Left ventricle myocardium superior (tissue), 1 donor: ENCODE results near the gene CKAP4. TPM values are rescaled to one million over a fixed set of nuclear protein-coding genes. Genes with fewer than 3 reads are reported as not detected.
A peak's percentile ranks its signal among the peaks of the same experiment; 100 is the strongest.

ENCODE experiments used
- ATAC-seq: fragments of 200-7000 bp; cut with Tn5 transposase; one replicate; pipeline ENCODE4 v1.9.1; 2020; ENCODE audit warnings: mild to moderate bottlenecking, moderate library complexity
- DNase-seq: peaks from one replicate; pipeline ENCODE4 v3.0.0-alpha.2; 2020
- intact Hi-C: fragments of 100-400 bp; cut with micrococcal nuclease; formaldehyde crosslinking; loops from one replicate; pipeline ENCODE4 v1.11.0; 2022
- total RNA-seq: library from RNA; stranded (reverse); fragmentation: NEBNext Ultra II Directional; extraction: Animal tissue kit (Norgen Biotek cat#: 25700); gene quantifications from one replicate; pipeline ENCODE4 v1.2.1, GENCODE V29; 2021
- donor health status: DM: no; HTN: yes; CAD: no; lungs with severe emphysema.

Gene CKAP4
- total RNA-seq, 1 donor from 2014 or later, result 37.5 TPM

DNA sequence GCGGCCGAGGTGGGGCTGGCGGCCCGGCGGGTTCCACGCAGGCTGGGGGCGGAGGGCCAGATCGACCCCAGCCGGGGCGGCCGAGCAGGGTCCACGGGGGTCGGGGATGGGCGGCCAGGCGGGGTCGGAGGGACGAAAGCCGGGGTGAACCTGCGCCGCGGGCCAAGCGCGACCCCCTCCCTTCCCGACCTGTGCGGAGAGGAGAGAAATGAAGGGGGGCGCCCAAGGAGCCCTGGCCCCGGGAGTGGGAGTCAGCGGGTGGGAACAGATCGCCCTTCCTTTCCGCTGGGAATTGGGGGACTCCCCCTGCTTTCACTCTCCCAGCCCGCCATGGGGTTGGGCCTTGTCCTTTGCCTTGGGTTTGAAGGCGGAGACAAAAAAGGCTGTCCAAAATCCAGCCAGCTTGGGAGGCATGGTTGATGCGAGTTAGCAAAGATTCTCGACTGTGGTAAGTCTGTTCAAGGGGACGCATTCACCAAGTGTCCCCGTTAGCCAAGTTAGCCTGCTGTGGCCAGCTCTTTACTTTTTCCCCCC is 559 bp upstream of the CKAP4 start:
- DNase-seq (peak; percentile 75), ATAC-seq (peak; percentile 55)
- intact Hi-C loops, result no loop called here

DNA sequence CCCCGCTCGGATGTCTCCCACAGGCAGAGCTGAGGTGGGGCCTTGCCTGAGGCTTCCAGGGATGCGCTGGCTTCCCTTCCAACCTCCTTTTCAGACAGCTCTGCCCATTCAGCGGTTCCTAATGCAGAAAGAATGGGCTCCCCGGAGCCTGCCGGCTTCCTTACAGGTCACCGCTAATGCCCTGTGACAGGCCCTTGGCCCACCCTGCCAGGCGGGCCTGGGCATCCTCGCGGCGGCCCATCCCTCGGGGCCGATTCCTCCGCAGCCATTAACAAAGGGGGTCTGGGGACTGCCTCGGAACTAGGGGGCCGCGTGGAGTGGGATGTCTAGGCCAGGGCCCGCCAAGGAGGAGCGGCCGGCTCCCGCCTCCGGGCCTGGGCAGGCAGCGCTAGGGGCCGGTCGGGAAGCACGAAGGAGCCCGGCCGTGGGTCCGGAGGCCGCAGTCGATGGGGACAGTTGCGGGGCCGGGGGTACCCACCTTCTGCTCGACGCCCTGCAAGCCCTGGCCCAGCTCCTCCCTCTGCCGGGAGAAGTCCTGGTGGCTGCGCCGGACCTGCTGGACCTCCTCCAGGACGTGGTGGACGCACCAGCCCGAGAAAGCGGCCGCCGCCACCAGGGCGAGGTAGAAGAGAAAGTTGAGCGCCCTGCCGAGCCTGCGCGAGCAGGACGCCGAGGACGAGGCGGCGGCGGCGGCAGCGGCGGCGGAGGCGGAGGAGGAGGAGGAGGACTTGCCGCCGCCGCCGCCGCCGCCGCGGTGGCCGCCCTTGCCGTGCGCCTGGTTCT is 738 bp downstream of the CKAP4 start:
- intact Hi-C loops, result no loop called here
- ATAC-seq (peak; percentile 43), DNase-seq (peak; percentile 86)

DNA sequence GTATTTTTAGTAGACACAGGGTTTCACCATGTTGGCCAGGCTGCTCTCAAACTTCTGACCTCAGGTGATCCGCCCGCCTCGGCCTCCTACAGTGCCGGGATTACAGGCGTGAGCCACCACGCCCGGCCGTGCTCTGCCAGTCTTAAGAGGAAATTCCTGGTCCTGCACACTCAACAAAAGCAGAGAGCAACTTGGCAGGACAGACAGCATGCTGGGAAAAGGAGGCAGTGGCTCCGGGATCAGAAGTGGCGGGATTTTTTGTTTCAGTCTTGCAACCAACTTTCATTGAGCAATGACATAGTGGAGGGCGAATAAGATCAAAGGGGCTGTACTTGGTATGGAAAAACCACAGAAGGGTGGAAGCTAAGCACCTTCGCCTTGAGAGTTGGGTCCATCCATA is 2.1 kb downstream of the CKAP4 start:
- DNase-seq (no peak), ATAC-seq (no peak)
- intact Hi-C loops, result no loop called here

DNA sequence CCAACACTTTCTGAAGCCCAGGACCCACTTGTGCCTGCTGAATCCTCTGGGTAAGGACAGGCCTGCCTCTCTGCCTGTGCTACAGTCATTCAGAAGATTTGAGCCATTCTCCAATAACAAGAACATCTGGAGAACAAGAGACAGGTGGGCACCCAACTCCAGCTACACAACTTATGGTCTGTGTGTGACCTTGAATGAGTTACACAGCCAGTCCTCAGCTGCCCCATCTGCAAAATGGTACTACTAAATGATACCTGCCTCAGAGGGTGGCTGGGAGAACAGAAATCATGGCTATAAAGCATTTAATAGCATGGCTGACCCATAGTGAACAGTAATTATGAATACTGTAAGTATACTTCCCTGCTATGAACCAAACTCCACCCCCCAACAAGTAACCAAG is 4.2 kb downstream of the CKAP4 start:
- no peak for ATAC-seq
- DNase-seq, result no peak
- intact Hi-C loops, result no loop called here

DNA sequence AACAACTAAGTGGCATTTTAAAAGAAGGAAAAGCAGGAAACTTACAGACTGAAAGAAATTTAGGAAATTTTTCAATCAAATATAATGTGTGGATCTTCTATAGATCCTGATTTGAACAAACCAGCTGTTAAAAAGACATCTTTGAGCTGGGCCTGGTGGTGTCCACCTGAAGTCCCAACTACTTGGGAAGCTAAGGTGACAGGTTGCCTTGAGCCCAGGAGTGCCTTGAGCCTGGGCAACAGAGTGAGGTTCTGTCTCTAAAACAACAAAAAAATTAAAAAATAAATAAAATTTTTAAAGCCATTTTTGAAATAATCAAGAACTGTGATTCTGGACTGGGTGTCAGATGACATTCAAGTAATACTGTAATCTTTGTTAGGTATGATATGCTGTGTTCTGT is 7.0 kb downstream of the CKAP4 start:
- intact Hi-C loops, result no loop called here
- no peak for DNase-seq

DNA sequence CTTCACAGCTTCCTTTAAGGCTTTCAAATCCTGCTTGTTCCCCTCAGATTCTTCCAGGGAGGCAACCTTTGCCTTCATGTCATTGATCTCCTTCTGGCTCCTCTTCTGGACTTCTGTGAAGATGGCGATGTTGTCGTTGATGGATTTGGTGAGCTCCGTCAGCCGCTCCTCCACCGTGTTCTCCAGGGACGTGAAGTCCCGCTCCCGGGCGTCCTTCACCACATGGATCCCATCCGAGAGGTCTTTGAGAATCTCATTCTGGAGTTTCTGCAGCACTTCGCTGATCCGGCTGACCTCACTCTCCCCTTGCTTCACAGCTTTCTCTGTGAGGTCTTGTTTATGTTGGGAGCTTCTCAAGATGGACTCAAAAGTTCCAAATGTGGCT is 7.9 kb downstream of the CKAP4 start:
- intact Hi-C loops, result loop anchor here (10.0 kb wide), 1 partner anchor 105 kb away; no protein-coding TSS in a partner anchor
- DNase-seq (no peak), ATAC-seq (no peak)

More for the DNA sequence above, 7.0 kb downstream of the CKAP4 start:
- no peak for ATAC-seq

DNA sequence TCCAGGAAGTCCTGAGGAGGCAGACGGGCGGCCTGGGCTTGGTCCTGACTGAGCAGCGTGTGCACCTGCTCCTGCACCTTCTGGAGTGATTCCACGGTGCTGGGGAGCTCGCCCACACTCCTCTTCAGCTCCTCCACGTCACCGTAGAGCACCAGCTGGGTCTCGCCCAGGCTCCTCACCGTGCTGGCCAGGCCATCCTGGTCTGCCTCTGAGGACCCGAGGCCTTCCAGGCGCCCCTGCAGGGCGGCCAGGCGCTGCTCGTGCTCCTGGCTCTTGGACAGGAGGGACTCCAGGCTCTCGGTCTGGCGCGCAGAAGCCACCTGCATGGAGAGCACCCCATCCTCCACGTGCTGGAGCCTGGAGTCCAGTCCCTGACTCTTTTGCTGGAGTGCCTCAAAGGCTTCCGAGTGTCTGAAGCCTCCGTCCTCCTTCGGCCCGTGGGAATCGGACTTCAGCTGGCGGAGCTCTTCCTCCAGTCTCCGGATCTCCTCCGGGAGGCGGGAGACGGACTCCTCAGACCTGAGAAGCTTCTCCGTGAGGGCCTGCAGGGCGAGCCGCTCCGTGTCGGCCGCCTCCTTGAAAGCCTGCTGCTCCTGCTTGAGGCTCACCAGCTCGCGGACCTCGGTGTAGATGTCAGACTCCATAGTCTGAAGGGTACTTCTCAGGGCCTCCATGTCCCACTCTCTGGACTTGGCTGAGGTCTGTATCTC is 8.4 kb downstream of the CKAP4 start:
- intact Hi-C loops, result loop anchor here (10.0 kb wide), 1 partner anchor 105 kb away; no protein-coding TSS in a partner anchor
- ATAC-seq, result peak; percentile 13
- no peak for DNase-seq

DNA sequence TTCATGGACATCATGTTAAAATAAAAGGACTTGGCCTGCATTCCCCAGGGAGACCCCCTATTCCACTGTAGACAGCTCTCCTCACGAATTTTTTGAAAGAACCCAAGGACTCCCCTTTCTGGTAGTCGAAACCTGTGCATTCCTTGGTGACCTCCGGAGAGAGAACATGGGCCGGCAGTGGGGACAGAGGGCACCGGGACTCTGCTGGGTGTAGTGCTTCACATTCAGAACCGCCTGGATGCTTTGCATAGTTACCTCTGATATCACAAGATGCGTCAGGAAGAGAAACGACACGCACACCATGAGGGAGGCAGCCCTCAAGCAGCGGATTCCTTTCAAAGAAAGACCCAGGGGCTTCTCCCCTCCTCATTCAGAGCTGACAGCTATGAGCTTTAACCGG is 9.7 kb downstream of the CKAP4 start:
- intact Hi-C loops, result loop anchor here (10.0 kb wide), 1 partner anchor 107 kb away; no protein-coding TSS in a partner anchor
- peak; percentile 84 for ATAC-seq

DNA sequence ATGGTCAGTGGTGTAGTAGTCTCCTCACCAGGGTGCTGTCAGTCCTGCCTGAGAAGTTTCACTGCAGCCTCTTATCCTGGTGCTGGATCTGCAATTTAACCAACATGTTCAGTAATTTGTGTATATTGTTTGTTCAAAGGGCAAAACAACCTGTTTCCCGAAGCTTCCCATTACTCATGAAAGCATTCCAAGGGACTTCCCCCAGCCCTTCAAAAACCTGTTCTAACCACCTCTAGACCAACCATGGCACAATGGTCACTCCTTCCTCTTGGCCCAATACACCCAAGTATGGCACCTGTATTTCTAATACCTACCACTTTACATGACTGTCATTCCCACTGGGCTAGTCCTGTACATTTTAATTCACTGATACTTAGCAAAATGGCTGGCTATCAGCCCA is 12.1 kb downstream of the CKAP4 start:
- DNase-seq, result no peak
- intact Hi-C loops, result loop anchor here (10.0 kb wide), 1 partner anchor 109 kb away; no protein-coding TSS in a partner anchor
- no peak for ATAC-seq

More for the DNA sequence above, 9.7 kb downstream of the CKAP4 start:
- DNase-seq, result peak; percentile 64

DNA sequence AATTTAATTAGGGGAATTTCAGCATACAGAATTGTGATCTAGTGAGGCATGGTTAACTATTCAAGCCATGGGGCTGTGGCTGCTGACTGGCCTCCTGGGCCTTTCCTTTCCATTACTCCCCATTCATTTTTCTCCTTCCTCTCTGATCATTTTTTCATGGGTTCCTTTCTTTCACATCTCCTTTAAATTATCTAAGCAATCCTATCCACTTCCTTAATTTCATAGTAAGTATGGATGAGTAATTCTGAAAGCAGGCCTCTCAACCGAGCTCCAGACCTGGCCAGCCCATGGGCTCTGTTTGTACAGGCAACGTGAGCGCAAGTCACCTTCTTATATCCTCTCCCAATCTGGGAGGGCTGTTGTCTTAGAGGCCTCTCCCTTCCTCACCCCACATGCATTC is 13.4 kb downstream of the CKAP4 start:
- intact Hi-C loops, result loop anchor here (10.0 kb wide), 1 partner anchor 110 kb away; no protein-coding TSS in a partner anchor

DNA sequence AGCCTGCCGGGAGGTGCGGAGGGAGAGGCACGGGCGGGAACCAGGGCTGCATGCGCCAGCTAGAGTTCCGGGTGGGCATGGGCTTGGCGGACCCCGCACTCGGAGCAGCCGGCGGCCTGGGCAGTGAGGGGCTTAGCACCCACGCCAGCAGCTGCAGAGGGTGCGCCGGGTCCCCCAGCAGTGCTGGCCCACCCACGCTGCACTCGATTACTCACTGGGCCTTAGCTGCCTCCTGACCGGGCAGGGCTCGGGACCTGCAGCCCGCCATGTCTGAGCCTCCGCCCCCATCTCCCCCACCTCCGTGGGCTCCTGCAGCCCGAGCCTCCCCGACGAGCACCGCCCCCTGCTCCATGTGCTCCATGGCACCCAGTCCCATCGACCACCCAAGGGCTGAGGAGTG is 14.8 kb downstream of the CKAP4 start:
- ATAC-seq (no peak), DNase-seq (no peak)
- intact Hi-C loops, result loop anchor here (10.0 kb wide), 1 partner anchor 112 kb away; no protein-coding TSS in a partner anchor

More for the DNA sequence above, 13.4 kb downstream of the CKAP4 start:
- DNase-seq (no peak), ATAC-seq (no peak)

DNA sequence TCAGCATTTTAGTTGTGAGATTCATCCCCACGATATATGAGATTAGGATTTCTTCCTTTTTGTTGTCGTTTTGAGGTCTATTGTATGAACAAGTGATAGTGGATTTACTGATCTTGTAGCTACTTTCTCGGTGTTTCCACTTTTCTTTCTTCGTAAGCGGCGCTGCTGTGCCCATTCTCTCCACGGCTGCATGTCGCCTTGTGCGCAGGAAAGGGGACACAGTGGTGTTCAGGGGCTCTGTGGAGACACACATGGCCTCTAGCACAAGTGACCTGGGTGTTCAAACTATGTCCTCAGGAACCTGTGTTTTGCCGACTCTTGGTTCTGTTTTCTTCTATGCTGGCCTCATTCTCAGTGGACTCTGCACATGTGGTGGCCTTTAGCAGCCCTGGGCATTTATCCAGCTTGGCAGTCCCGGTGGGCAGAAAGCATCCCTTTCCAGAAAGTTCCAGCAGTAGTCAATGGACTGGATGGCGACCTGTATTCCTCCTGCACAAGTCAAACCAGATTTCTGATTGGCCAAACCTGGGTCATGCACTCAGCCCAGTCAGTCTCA is 18.7 kb downstream of the CKAP4 start:
- no peak for DNase-seq
- intact Hi-C loops, result loop anchor here (5.0 to 10.0 kb wide), 2 partner anchors 53 to 814 kb away; no protein-coding TSS in a partner anchor
- ATAC-seq, result no peak

DNA sequence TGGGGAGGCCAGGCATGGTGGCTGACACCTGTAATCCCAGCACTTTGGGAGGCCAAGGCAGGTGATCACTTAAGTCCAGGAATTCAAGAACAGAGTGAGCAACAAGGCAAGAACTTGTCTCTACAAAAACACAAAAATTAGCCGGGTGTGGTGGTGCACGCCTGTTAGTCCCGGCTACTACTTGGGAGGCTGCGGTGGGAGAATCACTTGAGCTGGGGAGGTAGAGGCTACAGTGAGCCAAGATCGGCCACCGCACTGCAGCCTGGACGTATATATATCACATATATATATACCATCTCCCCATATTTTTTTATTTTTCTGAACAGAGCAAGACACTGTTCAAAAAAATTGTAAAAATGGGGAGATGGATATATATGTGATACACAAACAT is 19.5 kb downstream of the CKAP4 start:
- no peak for ATAC-seq
- intact Hi-C loops, result loop anchor here (5.0 to 10.0 kb wide), 2 partner anchors 54 to 814 kb away; no protein-coding TSS in a partner anchor
- DNase-seq, result no peak

DNA sequence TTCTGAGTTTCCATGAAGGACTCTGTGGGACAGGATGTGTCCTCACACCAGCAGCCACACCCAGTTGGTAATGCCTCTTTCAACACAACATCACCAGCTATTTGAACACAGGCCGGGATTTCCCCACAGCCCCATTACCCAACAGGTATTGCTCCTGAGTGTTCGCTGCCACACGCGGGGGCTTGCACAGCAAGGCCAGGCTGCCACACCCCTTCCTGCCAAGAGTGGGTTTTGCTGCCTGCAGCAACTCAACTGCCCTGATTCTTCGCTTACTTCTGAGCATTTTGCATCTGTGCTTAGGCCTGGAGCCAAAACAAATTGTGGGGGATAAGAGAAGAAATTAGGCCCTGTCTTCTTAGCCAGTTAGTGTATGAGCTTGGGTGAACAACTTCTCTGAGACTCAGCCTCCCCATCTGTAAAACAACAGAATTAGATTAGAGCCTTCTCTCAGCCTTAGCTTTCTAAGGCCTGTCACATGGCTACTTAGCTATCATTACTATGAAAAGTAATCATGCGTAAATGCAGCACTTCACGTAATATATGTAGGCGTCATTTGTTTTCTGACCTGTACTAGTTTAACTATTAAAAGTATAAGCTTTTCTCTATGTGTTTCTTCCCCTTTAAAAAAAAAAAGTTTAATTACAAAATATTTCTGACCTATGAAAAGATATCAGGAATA is 20.0 kb downstream of the CKAP4 start:
- intact Hi-C loops, result loop anchor here (5.0 to 10.0 kb wide), 2 partner anchors 55 to 813 kb away; no protein-coding TSS in a partner anchor
- ATAC-seq, result peak; percentile 4
- DNase-seq, result no peak

DNA sequence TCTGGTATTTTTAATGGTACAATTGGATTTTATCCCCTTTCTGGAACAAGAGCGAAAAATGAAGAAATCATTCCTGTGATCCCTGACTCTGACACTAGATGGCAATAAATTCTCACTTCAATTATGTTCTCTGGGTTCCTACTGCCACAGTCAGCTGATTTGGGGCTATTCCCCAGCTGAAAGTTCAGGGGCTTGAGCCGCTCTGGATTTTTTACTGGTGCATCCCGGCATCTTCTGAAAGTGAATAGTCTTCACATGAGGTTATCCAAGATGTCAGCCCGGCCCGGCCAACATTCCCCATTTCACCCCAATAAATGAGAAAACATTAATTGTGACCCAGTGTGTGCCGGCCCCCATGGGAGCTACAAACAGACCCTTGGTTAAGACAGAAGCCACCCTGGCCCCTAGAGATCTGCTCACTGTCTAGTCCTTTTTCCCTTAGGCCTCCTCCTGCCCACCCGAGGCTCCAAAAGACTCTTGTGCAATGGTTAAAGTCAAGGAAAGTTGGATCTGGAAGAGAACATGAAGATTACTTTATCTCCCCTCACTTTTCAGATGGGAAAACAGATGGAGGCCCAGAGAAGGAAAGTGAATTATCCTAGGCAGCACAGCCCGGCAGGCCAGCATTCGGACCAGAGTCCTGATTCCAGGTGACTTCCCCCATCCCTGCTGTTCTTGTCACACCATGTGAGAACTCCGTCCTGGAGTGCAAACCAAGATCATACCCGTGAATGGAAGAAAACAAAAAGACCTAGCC is 20.8 kb downstream of the CKAP4 start:
- peak; percentile 55 for ATAC-seq
- no peak for DNase-seq
- intact Hi-C loops, result loop anchor here (5.0 to 10.0 kb wide), 2 partner anchors 55 to 812 kb away; no protein-coding TSS in a partner anchor

DNA sequence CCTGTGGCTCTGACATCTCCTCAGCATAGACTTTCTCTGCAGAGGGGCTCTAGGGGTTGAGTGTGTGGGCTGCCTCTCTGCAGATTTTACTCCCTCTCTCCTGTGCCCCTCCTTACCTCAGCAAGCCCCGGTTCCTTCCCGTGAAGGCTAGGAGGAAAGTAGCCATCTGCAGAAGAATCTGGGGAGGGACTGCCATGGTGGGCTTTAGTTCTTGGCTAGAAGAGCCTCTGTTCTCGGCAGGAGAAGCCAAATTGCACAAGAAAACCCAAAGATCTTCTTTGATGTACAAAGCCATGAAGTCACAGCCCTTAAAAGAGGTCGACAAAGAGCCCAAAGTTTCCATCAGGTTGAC is 23.5 kb downstream of the CKAP4 start:
- intact Hi-C loops, result loop anchor here (10.0 kb wide), 1 partner anchor 810 kb away; no protein-coding TSS in a partner anchor
- DNase-seq (no peak), ATAC-seq (no peak)

DNA sequence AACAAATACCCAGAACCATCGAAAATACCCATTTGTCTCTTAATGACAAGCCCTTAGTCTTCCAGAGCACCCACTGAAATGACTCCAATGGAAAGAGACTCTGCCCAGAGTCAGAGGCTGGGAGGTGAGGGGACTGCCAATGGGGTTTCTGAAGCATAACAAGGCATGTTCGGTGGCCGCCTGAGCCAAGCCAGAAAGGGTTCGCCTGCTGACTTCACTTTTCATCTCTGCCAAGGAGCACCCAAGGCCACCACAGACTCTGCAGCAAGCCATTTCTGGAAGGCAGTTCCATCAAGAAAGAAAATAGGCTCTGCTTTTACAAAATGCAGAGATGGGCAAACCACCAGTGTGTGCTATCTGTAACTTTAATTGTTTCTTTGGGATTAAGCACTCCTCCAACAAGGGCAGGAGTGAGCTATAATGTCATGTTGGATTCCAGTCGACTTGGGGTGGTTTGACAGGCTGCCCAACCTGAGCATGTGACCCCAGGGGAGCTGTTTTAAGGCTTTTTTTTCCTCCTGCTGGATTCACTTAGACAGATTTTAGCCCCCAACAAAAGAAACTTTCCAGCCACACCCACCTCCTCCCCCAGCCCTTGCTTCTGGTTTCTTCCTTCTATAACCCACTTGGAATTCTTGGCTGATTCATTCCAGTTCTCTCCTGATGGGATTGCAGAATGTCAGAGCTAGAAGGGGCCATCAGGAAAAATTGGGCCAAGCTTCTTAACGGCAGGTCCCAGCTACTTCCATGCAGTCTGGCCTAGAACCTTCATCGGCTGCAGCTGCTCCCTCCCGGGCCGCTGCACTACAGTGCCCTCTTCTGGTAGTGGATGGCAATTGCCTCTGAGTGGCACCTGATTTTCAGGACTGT is 24.1 kb downstream of the CKAP4 start:
- intact Hi-C loops, result loop anchor here (10.0 kb wide), 1 partner anchor 809 kb away; no protein-coding TSS in a partner anchor
- DNase-seq (peak; percentile 67), ATAC-seq (peak; percentile 79)
